GM18909 (cell line): Measurements from ENCODE around the gene DDX19B.
"Not testable (repeated sequence)": the region's sequence is repeated elsewhere in the genome, so short reads cannot be mapped to it uniquely, and the experiment has no call there.

Experiments
- ATAC-seq: cut with Tn5 transposase; IDR thresholded peaks from one replicate; pipeline ENCODE4 v1.9.1; 2021; ENCODE audit warnings: mild to moderate bottlenecking; ENCODE audit not compliant: unreplicated experiment, poor library complexity

DDX19B gene

GRCh38 chr16:70342016-70342415 is 43.0 kb downstream of the DDX19B start:
- ATAC-seq = no peak

DNA sequence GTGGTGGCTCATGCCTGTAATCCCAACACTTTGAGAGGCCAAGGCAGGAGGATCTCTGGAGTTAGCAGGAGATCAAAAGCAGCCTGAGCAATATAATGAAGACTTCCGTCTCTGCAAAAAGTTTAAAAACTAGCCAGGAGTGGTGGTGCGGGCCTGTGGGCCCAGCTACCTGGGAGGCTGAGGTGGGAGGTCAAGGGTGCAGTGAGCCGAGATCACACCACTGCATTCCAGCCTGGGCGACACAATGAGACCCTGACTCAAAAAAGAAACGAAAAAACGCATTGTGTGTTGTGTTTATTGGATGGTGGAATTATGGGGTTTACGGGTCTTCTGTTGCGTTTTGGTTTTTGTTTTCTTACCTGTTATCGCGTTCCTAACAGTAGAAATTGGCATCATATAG is 46.9 kb downstream of the DDX19B start:
- ATAC-seq = no peak

GRCh38 chr16:70348991-70349390 is 50.0 kb downstream of the DDX19B start:
- no peak for ATAC-seq

DNA sequence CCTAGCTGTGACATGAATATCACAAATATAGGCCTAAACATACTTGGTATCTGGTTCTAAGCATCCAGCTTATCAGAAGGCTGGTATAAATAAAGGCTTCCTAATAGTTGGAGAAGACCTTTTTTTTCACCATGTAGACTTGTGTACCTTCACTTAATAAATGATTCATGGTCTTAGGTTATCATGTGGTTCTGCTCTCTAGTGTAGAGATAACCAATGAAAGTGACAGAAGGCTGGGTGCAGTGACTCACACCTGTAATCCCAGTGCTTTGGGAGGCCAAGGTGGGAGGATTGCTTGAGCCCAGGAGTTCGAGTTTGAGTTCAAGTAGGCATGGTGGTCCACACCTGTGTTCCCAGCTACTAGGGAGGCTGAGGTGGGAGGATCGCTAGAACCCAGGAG is 50.8 kb downstream of the DDX19B start:
- no peak for ATAC-seq

GRCh38 chr16:70359552-70359951 is 60.6 kb downstream of the DDX19B start:
- no peak for ATAC-seq

GRCh38 chr16:70364399-70364798 is 65.4 kb downstream of the DDX19B start:
- ATAC-seq = no peak

GRCh38 chr16:70370145-70370544 is 71.2 kb downstream of the DDX19B start:
- not testable (repeated sequence) for ATAC-seq

GRCh38 chr16:70370924-70371323 is 71.9 kb downstream of the DDX19B start:
- ATAC-seq = no peak

DNA sequence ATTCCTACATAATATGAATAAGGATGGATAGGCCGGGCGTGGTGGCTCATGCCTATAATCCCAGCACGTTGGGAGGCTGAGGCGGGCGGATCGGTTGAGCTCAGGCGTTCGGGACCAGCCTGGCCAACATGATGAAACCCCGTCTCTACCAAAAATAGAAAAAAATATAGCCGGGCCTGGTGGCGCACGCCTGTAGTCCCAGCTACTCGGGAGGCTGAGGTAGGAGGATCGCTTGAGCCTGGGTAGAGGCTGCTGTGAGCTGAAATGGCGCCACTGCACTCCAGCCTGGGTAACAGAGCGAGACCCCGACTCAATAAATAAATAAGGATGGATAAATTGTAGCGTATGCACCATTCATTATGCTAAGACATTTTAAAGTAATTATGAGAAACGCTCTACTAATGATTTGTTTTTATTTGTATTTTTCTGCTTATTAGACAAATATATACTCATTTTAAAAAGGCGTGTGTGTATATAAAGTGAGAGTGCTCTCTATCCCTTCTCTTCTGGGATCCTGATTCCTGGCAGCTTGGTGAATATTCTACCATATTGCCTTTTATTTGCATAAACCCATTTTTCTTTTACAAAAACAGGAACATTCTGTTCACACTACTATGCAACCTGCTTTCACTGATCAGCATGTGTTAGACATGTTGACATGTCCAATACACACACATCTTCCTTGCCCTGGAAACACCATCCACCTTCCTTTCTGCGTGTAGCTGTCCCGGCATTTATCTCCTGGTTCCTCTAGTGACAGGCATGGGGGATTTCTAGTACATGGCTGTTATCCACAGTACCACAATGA is 74.1 kb downstream of the DDX19B start:
- ATAC-seq = no peak

DNA sequence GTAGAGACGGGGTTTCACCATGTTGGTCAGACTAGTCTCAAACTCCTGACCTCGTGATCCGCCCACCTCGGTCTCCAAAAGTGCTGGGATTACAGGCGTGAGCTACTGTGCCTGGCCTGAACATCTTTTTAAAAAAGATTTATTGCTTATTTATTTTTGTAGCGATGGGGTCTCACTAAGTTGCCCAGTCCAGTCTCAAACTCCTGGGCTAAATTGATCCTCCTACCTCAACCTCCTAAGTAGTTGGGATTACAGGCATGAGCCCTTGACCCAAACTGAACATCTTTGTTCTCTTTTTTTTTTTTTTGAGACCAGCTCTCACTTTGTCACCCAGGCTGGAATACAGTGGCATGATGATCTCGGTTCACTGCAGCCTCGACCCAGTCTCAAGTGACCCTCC is 75.2 kb downstream of the DDX19B start:
- no peak for ATAC-seq

GRCh38 chr16:70375636-70376611 is 76.9 kb downstream of the DDX19B start:
- ATAC-seq = no peak

- ATAC-seq = no peak
Observed at GRCh38 chr16:70377782-70378181, 78.8 kb downstream of the DDX19B start.

DNA sequence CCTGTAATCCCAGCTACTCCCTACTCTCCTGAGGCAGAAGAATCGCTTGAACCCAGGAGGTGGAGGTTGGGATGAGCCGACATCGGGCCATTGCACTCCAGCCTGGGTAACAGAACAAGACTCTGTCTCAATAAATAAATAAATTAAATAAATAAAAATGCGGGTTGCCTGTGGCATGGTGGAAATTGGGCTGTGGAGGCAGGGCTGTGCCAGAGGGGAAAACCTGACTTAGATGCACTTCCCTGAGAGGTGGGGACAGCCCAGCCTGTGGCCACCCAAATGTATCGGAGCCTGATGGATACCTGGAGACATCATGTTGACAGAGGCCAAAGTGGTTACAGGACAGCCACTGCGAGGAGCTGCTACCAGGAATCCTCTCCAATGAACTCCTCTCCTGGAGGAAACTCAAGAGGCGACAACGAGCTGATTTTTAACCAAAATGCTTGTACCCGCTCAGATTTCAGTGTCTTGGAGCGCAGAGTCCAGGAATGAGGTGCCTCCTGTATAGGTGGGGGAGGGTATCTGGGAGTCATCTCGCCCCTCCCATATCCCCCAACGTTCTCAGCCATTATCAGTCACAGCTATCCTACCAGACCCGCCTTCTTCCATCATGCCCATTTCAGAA is 80.0 kb downstream of the DDX19B start:
- ATAC-seq = no peak

GRCh38 chr16:70380248-70380918 is 81.4 kb downstream of the DDX19B start:
- ATAC-seq = peak; percentile 19

DNA sequence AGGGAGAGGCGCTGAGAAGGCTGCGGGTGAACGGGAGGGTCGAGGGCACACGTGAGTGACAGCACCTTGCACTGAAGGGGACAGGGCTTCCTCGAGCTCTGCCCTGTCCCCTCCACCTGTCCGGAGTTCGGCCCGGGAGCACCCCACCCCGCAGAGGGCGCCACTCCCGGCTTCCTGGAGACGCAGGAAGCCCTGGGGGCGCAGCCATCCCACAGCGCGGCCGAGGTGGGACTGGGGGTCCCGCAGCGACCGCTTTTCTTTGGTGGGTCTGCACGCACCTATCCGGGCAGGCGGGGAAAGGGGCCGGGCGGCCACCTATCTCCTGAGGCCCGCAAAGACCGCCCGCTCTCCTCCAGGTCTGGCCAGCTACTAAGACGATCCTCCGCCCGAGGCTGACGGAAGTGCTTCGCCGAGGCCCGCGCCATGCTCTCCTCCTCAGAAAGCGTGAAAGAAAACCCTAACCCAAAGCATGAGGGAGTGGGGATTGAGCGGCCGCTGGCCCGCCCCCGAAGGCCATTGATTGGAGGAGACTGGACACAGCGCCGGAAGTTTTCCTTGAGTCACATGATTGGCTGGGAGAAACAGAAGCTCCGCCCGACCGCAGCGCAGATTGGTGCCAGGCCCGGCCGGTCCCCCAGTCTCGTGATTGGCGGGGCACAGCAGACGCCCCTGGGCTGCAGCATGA is 82.1 kb downstream of the DDX19B start:
- peak; percentile 89 for ATAC-seq

GRCh38 chr16:70381604-70382342 is 82.8 kb downstream of the DDX19B start:
- ATAC-seq = peak; percentile 8

GRCh38 chr16:70383421-70383960 is 84.5 kb downstream of the DDX19B start:
- ATAC-seq = no peak
